ENCODE results near the gene RBM4B.

GRCh38 chr11:66683877-66684276, 6.2 kb upstream of the RBM4B start:
- TF ChIP-seq CTCF (conservative IDR thresholded peaks at IDR 0.05; ENCODE audit: low read length): no peak
- no peak for TF ChIP-seq EZH2phosphoT487 (IDR thresholded peaks at IDR 0.05; ENCODE audit: borderline replicate concordance, low read depth, low read length)

All from OCI-LY7 (cell line).